Endodermal cell (in vitro differentiated cells): ENCODE results near the gene ATP8B1. TPM values are rescaled to one million over a fixed set of nuclear protein-coding genes. Genes with fewer than 3 reads are reported as not detected.

Experiments used
- DNase-seq: peaks from one replicate; pipeline ENCODE4 v3.0.0-alpha.2; 2017
- H3K27ac ChIP-seq: 2 replicates; pipeline ENCODE4 v1.5.1; 2013; ENCODE audit warnings: mild to moderate bottlenecking, low read depth, low read length, moderate library complexity
- H3K27me3 ChIP-seq: 2 replicates; pipeline ENCODE4 v1.6.1; 2013; ENCODE audit warnings: mild to moderate bottlenecking, low read length, moderate library complexity; ENCODE audit not compliant: insufficient read depth, control insufficient read depth, poor library complexity, severe bottlenecking
- H3K36me3 ChIP-seq: 2 replicates; pipeline ENCODE4 v1.7.0; 2013; ENCODE audit warnings: mild to moderate bottlenecking, low read length, moderate library complexity; ENCODE audit not compliant: control insufficient read depth, insufficient read depth
- H3K4me1 ChIP-seq: one replicate; pipeline ENCODE4 v1.7.0; 2013; ENCODE audit warnings: low read length; ENCODE audit not compliant: control insufficient read depth, insufficient read depth
- H3K4me3 ChIP-seq: 2 replicates; pipeline ENCODE4 v1.5.1; 2013; ENCODE audit warnings: mild to moderate bottlenecking, low read length, moderate library complexity
- H3K9ac ChIP-seq: 2 replicates; pipeline ENCODE4 v1.6.1; 2013; ENCODE audit warnings: mild to moderate bottlenecking, low read length, moderate library complexity; ENCODE audit not compliant: poor library complexity, severe bottlenecking; ENCODE audit errors: extremely low read depth
- H3K9me3 ChIP-seq: 2 replicates; pipeline ENCODE4 v1.6.1; 2013; ENCODE audit warnings: mild to moderate bottlenecking, low read length, moderate library complexity; ENCODE audit not compliant: control insufficient read depth
- H3K27ac Mint-ChIP-seq: 2 replicates; pipeline ENCODE4 v1.8.0; 2020; ENCODE audit warnings: mixed read lengths
- H3K27me3 Mint-ChIP-seq: 2 replicates; pipeline ENCODE4 v1.8.0; 2021; ENCODE audit warnings: mild to moderate bottlenecking, mixed read lengths; ENCODE audit not compliant: insufficient read depth
- H3K36me3 Mint-ChIP-seq: 2 replicates; pipeline ENCODE4 v1.8.0; 2020; ENCODE audit warnings: low read depth, mixed read lengths
- H3K4me1 Mint-ChIP-seq: 2 replicates; pipeline ENCODE4 v1.8.0; 2020; ENCODE audit warnings: mixed read lengths
- H3K4me3 Mint-ChIP-seq: 2 replicates; pipeline ENCODE4 v1.8.0; 2020; ENCODE audit warnings: mild to moderate bottlenecking, moderate library complexity, mixed read lengths
- H3K9me3 Mint-ChIP-seq: 2 replicates; pipeline ENCODE4 v1.8.0; 2020; ENCODE audit warnings: mild to moderate bottlenecking, mixed read lengths
- WGBS, 2 experiments: methylation state at CpG; one replicate each; pipeline versions ENCODE4 v1.1.5 to v1.1.7; 2013; ENCODE audit warnings: missing lambda C conversion rate in 2 of 2, mixed read lengths in 1 of 2; ENCODE audit not compliant: insufficient coverage in 1 of 2, insufficient read length in 1 of 2; 5-methylcytosine and 5-hydroxymethylcytosine counted together
- total RNA-seq, 2 donors: library from RNA; stranded (reverse); fragmentation: NEBNext Ultra II Directional in 1 of 2; extraction: Animal tissue kit (Norgen Biotek cat#: 25700) in 1 of 2; gene quantifications; 2 replicates in 1 of 2; 3 replicates in 1 of 2; pipeline ENCODE4 v1.2.1, GENCODE V29; 2021
- TF ChIP-seq, protein P1 (sequence below): fragments of 200-600 bp; sonication (generic); conservative IDR thresholded peaks from 2 replicates; pipeline ENCODE4 v1.5.0; 2021; ENCODE audit warnings: antibody characterized with exemption, mild to moderate bottlenecking

ATP8B1 gene
- total RNA-seq, 2 donors from 2014 or later, result 1.7 to 13.5 TPM

DNA sequence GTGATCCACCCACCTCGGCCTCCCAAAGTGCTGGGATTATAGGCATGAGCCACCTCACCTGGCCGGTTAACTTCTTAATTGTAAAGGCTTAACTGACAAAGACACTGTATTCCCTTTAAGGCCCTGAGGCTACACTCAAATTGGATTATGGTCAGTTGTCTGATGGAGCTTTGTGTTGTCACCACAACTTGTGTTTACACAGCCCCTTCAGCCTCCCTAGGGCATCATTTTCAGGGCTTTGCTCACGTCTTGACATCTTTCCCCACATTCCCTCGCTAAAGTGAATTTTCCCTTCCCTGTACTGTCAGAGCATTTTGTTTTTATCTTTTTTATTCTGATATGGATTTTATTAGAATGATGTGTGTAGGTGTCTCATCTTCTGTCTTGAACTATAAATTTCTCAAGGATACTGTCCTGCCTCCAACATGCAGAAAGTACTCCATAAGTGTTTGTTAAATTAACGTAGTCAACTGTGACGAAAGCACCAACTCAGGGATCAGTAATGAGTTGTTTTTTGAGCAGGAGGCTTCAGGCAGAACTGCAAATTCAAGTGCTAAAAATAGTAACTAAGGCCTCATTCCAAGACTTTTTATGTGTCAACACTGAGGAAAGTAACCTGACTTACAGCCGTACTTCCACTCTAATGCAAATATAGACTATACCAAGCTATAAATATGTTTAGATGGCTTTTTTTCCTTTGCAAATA lies 104.4 kb downstream of the ATP8B1 start:
- WGBS, 2 experiments, result 69 to 84% methylated on average over 4 to 6 of the region's 7 CpGs
- H3K27me3 Mint-ChIP-seq, result no peaks in the 10 kb centered on the region
- TF ChIP-seq, protein P1, sequence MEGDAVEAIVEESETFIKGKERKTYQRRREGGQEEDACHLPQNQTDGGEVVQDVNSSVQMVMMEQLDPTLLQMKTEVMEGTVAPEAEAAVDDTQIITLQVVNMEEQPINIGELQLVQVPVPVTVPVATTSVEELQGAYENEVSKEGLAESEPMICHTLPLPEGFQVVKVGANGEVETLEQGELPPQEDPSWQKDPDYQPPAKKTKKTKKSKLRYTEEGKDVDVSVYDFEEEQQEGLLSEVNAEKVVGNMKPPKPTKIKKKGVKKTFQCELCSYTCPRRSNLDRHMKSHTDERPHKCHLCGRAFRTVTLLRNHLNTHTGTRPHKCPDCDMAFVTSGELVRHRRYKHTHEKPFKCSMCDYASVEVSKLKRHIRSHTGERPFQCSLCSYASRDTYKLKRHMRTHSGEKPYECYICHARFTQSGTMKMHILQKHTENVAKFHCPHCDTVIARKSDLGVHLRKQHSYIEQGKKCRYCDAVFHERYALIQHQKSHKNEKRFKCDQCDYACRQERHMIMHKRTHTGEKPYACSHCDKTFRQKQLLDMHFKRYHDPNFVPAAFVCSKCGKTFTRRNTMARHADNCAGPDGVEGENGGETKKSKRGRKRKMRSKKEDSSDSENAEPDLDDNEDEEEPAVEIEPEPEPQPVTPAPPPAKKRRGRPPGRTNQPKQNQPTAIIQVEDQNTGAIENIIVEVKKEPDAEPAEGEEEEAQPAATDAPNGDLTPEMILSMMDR, result no peak

GRCh38 chr18:57697426-57697825 lies 105.7 kb downstream of the ATP8B1 start:
- no peaks in the 10 kb centered on the region for H3K9me3 ChIP-seq
- H3K27me3 ChIP-seq, result no peaks in the 10 kb centered on the region
- H3K9ac ChIP-seq, result no peak overlapping the region
- Mint-ChIP-seq H3K36me3 (peaks cover 27% of the 10 kb centered on the region), H3K27me3 (no peaks in the 10 kb centered on the region), H3K4me3 (no peak overlapping the region), H3K4me1 (peaks cover 29% of the 10 kb centered on the region), H3K27ac (peak overlapping the region; percentile 85), H3K9me3 (no peaks in the 10 kb centered on the region)
- H3K36me3 ChIP-seq, result no peaks in the 10 kb centered on the region
- DNase-seq, result peak; percentile 57
- H3K27ac ChIP-seq, result no peak overlapping the region
- H3K4me1 ChIP-seq, result peaks cover 5% of the 10 kb centered on the region
- 80 to 88% methylated on average over 7 to 8 of the region's 8 CpGs for WGBS, 2 experiments
- no peak overlapping the region for H3K4me3 ChIP-seq
- TF ChIP-seq, protein P1, result no peak

More for the DNA sequence above, 104.4 kb downstream of the ATP8B1 start:
- Histone ChIP-seq H3K27me3 (no peaks in the 10 kb centered on the region), H3K4me1 (peaks cover 5% of the 10 kb centered on the region), H3K27ac (no peak overlapping the region), H3K9ac (no peak overlapping the region), H3K9me3 (no peaks in the 10 kb centered on the region), H3K4me3 (no peak overlapping the region), H3K36me3 (no peaks in the 10 kb centered on the region)
- no peak for DNase-seq
- peaks cover 28% of the 10 kb centered on the region for H3K4me1 Mint-ChIP-seq
- H3K27ac Mint-ChIP-seq, result peak overlapping the region; percentile 87
- no peaks in the 10 kb centered on the region for H3K9me3 Mint-ChIP-seq
- peaks cover 26% of the 10 kb centered on the region for H3K36me3 Mint-ChIP-seq
- no peak overlapping the region for H3K4me3 Mint-ChIP-seq

DNA sequence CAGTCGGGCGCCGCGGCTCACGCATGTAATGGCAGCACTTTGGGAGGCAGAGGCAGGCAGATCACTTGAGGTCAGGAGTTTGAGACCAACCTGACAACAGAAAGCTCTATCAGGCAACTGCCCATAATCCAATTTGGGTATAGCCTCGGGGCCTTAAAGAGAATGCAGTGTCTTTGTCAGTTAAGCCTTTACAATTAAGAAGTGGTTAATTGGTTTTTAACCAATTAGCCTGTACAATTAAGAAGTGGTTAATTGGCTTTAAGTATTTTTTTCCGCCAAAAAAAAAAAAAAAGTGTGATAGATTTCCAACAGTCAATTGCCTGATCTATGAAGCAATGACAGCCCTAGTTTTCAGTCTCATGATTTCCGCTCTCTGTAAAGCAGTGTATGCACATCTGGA lies 106.8 kb downstream of the ATP8B1 start:
- Mint-ChIP-seq H3K4me1 (peaks cover 34% of the 10 kb centered on the region), H3K27ac (peak overlapping the region; percentile 85), H3K36me3 (peaks cover 24% of the 10 kb centered on the region), H3K9me3 (no peaks in the 10 kb centered on the region), H3K27me3 (no peaks in the 10 kb centered on the region), H3K4me3 (no peak overlapping the region)
- WGBS, 2 experiments, result 81 to 88% methylated on average over 7 to 8 of the region's 8 CpGs
- Histone ChIP-seq H3K4me1 (peaks cover 5% of the 10 kb centered on the region), H3K27ac (no peak overlapping the region), H3K9me3 (no peaks in the 10 kb centered on the region), H3K9ac (no peak overlapping the region), H3K36me3 (no peaks in the 10 kb centered on the region), H3K4me3 (no peak overlapping the region), H3K27me3 (no peaks in the 10 kb centered on the region)
- TF ChIP-seq, protein P1, result no peak
- DNase-seq, result no peak
